Kidney (tissue), 14 donors: ENCODE measurements around the gene RNF146. TPM values are rescaled to one million over a fixed set of nuclear protein-coding genes. Genes with fewer than 3 reads are reported as not detected.
A peak's percentile ranks its signal among the peaks of the same experiment; 100 is the strongest.

ENCODE experiments used
- DNase-seq, 5 donors: peaks; one replicate each; pipeline ENCODE4 v3.0.0-alpha.2; 2013 to 2020
- FAIRE-seq: peaks from 2 replicates; lab custom pipeline; 2012; peaks lifted over from hg19 to GRCh38; lab: Jason Lieb, UNC
- H3K27ac ChIP-seq, 2 donors: one replicate each; pipeline ENCODE4 v1.7.0; 2013; ENCODE audit warnings: low read depth in 2 of 2, low read length in 2 of 2, inconsistent platforms in 1 of 2
- H3K27me3 ChIP-seq: one replicate; pipeline ENCODE4 v1.7.1; 2013; ENCODE audit warnings: low read length, inconsistent platforms; ENCODE audit not compliant: control insufficient read depth, insufficient read depth
- H3K36me3 ChIP-seq, 3 donors: one replicate each; pipeline versions ENCODE4 v1.7.0 to v1.7.1; 2013; ENCODE audit warnings: low read length in 3 of 3, control low read depth in 1 of 3, inconsistent platforms in 1 of 3; ENCODE audit not compliant: insufficient read depth in 3 of 3, control insufficient read depth in 2 of 3
- H3K4me1 ChIP-seq, 3 donors: one replicate each; pipeline versions ENCODE4 v1.7.0 to v1.7.1; 2013; ENCODE audit warnings: low read length in 3 of 3, inconsistent platforms in 1 of 3, low read depth in 1 of 3; ENCODE audit not compliant: control insufficient read depth in 2 of 3, insufficient read depth in 2 of 3
- H3K4me3 ChIP-seq, 3 donors: one replicate each; pipeline versions ENCODE4 v1.7.0 to v1.8.1; 2013; ENCODE audit warnings: low read length in 3 of 3, control low read depth in 1 of 3, inconsistent platforms in 1 of 3
- H3K9ac ChIP-seq, 3 donors: one replicate each; pipeline versions ENCODE4 v1.7.0 to v1.7.1; 2013; ENCODE audit warnings: low read length in 3 of 3, control low read depth in 1 of 3, inconsistent platforms in 1 of 3
- H3K9me3 ChIP-seq, 3 donors: one replicate each; pipeline versions ENCODE4 v1.7.0 to v1.7.1; 2013; ENCODE audit warnings: low read length in 3 of 3, control low read depth in 1 of 3, inconsistent platforms in 1 of 3; ENCODE audit not compliant: control insufficient read depth in 2 of 3, insufficient read depth in 1 of 3
- intact Hi-C: fragments of 100-400 bp; cut with DNase I; formaldehyde crosslinking; loops from one replicate; pipeline ENCODE4 v1.11.1; 2022
- polyA plus RNA-seq: library from polyadenylated mRNA; stranded (reverse); fragments of 350-450 nt; fragmentation: Illumina TruSeq; extraction: RNeasy Lipid Tissue Mini Kit (QIAGEN cat#74804); gene quantifications from one replicate; pipeline ENCODE4 v1.2.3, GENCODE V29; 2014; ENCODE audit warnings: low read depth, low replicate concordance; ENCODE audit not compliant: insufficient read depth
- total RNA-seq: library from RNA; stranded (reverse); fragmentation: NEBNext Ultra II Directional; extraction: Animal tissue kit (Norgen Biotek cat#: 25700); gene quantifications from one replicate; pipeline ENCODE4 v1.2.1, GENCODE V29; 2021
- TF ChIP-seq, protein P1 (sequence below): IDR thresholded peaks from 3 replicates; pipeline ENCODE4 v1.5.1; 2012; ENCODE audit warnings: mild to moderate bottlenecking, moderate library complexity, borderline replicate concordance; ENCODE audit not compliant: insufficient read depth; ENCODE audit errors: extremely low read depth
- donor health status: control.
- donor health status: control.
- donor health status: control.
- donor health status: control.
- donor health status: control.
- donor health status: DM: yes; HTN: yes; CAD: no.
- donor health status: Normal renal cell carcinoma (clear cell type).

Gene RNF146
- total and polyA plus RNA-seq, 2 donors from 2014 or later, result 36.1 to 47.5 TPM

DNA sequence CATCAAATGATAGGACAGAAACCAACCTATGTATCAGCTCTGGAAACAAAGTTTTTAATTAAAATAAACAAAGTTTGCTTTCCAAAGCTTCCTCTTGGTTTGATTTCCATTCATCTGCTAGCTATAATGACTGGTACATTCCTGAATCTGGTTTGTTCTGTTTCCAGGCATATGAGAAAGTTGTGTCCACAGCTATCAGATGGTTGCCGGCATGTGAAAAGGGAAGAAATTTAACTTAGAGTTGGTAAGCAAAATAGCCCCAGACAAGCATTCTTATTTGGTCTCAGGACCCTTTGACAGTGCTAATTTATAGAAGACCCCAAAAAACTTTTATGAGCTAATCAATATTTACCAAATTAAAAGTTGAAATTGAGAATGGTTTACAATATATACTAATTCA lies 3.8 kb upstream of the RNF146 start:
- Histone ChIP-seq H3K9ac (no peak overlapping the region), H3K4me3 (no peak overlapping the region), H3K9me3 (no peaks in the 10 kb centered on the region), H3K27ac (no peak overlapping the region), H3K27me3 (no peaks in the 10 kb centered on the region), H3K4me1 (peaks cover 0 to 3% (median 0%) of the 10 kb centered on the region in 3 donors), H3K36me3 (no peaks in the 10 kb centered on the region)
- TF ChIP-seq, protein P1, sequence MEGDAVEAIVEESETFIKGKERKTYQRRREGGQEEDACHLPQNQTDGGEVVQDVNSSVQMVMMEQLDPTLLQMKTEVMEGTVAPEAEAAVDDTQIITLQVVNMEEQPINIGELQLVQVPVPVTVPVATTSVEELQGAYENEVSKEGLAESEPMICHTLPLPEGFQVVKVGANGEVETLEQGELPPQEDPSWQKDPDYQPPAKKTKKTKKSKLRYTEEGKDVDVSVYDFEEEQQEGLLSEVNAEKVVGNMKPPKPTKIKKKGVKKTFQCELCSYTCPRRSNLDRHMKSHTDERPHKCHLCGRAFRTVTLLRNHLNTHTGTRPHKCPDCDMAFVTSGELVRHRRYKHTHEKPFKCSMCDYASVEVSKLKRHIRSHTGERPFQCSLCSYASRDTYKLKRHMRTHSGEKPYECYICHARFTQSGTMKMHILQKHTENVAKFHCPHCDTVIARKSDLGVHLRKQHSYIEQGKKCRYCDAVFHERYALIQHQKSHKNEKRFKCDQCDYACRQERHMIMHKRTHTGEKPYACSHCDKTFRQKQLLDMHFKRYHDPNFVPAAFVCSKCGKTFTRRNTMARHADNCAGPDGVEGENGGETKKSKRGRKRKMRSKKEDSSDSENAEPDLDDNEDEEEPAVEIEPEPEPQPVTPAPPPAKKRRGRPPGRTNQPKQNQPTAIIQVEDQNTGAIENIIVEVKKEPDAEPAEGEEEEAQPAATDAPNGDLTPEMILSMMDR, result no peak
- intact Hi-C loops, result no loop called here
- DNase-seq (no peak), FAIRE-seq (no peak)

DNA sequence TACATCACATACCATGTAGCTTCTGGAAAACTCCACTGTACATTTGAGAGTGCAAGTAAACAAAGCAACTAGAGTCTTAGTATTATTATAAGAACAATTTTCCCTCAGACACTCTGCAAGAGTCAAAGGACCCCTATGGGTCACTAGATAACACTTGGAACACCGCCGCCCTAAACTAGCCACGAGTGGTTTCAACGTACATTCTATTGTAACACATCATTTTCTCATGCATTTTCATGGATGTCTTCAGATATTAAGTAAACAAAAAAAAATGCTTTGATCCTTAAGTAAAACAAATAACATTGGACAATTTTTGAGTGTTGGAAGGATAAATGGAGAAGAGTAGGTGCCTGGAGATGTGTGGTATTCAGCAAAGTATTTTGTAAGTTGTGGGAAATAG lies 3.2 kb upstream of the RNF146 start:
- no peak for FAIRE-seq
- intact Hi-C loops, result no loop called here
- Histone ChIP-seq H3K4me1 (peaks cover 0 to 3% (median 0%) of the 10 kb centered on the region in 3 donors), H3K9me3 (no peaks in the 10 kb centered on the region), H3K27ac (no peak overlapping the region), H3K27me3 (no peaks in the 10 kb centered on the region), H3K36me3 (no peaks in the 10 kb centered on the region), H3K4me3 (no peak overlapping the region), H3K9ac (no peak overlapping the region)
- TF ChIP-seq, protein P1, result no peak
- no peak for DNase-seq

DNA sequence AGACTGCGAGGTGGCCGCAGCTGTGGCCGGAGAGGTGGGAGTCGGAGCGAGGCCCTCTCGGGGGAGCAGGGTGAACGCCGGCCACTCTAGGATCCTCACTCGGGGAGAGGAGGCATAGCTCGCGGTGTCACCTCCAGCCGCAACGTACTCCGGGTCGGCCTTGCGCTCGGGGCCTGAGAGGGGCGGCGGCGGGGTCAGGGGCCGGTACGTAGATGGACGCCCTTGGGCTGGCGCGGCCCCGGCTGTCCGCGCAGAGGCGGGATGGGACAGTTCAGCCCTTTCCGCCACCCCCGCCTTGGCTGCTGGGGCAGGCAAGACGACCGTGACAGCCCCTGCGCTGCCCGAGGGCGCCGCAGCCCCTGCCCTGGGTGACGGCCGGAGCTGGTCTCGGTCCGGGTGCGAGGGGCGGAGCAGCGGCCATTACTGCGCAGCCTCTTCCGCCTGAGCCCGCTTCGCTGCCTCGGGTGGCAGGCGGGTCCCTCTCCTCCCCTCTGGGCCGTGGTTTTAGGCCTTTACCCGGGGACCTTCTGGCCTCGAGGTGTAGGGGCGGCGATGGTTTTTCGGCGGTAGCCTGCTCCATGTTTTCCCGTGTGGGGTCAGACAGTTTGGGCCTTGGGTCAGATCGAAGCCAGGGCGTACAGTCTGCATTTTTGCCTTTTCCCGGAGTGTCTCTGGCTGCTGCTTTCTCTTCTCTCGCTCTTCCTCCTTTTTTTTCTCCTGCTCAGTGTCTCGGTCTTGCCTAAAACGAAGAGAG lies 405 bp downstream of the RNF146 start:
- Histone ChIP-seq H3K4me1 (peaks cover 0 to 6% (median 3%) of the 10 kb centered on the region in 3 donors), H3K36me3 (no peaks in the 10 kb centered on the region), H3K9me3 (no peaks in the 10 kb centered on the region), H3K9ac (peak overlapping the region; percentile 80 to 98 (median 94)), H3K27ac (peak overlapping the region; percentile 100), H3K27me3 (no peaks in the 10 kb centered on the region), H3K4me3 (peak overlapping the region; percentile 89 to 97 (median 96))
- TF ChIP-seq, protein P1, result no peak
- FAIRE-seq (no peak), DNase-seq (peak; percentile 77 to 90 (median 81))
- intact Hi-C loops, result no loop called here
